ENCODE data around the gene NMUR2.

The NMUR2 gene

DNA sequence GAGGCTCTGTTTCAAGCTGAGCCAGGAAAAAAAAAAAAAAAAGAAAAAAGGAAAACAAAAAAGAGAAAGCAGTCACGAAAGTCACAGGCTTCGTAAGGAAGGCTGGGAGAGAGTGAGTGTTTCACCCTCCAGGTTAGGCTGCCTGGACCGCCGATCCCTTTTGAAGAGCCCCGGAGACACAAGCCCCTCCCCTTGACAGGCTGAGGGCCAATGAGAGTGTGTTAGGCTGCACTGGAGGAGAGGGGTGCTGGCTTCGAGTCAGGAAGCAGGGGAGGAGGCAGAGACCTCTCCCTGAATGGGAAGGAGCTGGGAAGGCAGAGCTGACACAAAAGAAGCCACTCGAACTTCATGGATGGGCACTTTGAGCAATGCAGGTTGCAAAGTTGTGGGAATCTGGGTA, at the start of gene NMUR2:
TSS of gene NMUR2 (minus strand) at position 135 of the 400 bp plus-strand sequence. CDS start 166 bp downstream, outside the sequence.
- DNase-seq = no peak

DNA sequence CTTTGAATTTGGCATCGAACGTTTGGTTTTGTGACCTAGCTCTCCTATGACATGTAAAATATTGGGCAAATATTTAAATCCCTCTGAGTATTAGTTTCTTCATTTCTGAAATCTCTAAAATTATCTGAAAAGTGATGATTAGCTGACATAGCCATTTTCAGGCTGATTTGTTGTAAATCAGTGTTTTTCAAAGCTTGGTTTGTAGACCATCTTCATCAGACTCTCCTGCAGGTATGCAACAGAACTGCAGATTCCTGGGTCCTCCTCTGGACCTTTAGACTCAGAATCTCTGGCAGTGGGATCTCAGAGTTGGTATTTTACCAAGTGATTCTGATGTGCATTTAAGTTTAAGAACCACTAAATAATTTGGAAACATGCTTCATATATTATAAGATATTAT, 38.9 kb upstream of the NMUR2 start:
- DNase-seq = no peak

DNA sequence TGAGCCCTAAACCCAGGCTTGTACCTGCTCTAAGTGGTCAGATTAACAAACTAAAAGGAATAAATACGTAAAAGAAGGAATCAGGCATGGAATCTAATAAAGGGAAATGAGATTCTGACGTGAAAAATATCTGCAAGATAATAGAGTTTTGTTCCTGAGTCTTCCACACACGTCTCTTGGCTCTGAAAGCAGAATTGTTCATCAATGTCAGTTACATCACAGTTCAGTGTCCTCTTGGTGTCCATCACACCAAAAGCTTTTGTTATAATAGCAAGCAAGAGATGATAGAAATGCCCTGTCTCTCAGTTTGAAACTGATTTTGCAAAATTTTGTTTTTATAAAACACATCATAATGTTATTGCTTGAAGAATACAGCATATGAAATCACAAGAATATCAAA, 34.7 kb upstream of the NMUR2 start:
- no peak for DNase-seq

GRCh38 chr5:152437866-152438265, 32.8 kb upstream of the NMUR2 start:
- DNase-seq = no peak

DNA sequence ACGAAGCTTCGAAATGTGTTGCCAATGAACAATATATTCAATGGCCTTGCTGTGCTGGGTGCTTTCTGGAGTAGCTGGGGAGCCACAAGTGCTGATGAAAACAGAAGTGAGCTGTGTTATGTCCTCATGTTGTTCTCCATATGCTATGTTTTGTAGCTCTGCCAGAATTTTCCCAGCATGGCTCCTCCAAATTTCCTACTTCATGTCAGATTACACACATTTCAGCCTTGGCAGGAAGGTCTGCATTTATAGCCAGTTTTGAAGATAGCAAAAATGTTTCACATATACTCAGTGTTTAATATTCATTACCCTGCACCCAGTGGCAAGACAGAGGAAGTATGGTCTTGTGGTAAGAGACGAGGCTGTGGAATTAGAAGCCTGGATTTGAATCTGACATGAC, 22.6 kb upstream of the NMUR2 start:
- no peak for DNase-seq

DNA sequence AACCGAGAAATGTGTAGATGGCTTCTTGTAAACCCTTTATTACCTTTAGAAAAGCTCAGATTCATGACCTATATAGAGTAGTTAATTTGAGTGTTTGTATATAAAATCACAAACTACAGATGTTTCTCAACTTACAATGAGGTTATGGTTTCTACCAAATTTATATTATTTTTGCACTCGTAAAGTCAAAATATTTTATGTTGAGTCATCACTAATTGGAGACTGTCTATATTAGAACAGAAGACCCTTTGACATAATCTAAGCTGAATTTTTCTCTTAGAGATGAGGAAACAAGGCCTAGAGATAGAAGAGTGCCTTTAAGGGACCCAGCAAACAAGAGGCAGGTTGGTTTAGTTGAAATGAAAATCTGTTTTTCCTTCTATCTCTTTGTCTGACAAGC, 20.0 kb upstream of the NMUR2 start:
- DNase-seq = no peak

- DNase-seq = no peak
Observed at GRCh38 chr5:152424501-152424900, 19.4 kb upstream of the NMUR2 start.

DNA sequence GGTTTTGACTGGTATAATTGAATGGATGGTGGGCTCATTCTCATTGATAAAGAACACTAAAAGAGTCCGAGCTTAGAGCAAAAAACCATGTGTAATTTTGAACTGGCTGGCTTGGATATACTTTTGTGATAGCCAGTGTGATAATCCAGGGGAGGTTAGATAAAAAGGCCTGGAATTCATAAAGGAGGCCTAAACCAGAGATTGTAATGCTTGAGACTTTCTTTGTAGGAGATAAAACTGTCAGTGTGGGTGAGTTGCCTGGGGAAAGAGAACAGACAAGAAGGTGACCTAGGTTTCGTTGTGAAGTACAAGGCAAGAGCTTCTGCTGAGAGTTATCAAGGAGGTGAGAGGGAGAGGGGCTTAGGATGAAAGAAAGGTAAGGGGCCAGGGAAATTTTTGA, 17.0 kb upstream of the NMUR2 start:
- DNase-seq = no peak

- DNase-seq = no peak
Observed at GRCh38 chr5:152412129-152412528, 7.0 kb upstream of the NMUR2 start.

DNA sequence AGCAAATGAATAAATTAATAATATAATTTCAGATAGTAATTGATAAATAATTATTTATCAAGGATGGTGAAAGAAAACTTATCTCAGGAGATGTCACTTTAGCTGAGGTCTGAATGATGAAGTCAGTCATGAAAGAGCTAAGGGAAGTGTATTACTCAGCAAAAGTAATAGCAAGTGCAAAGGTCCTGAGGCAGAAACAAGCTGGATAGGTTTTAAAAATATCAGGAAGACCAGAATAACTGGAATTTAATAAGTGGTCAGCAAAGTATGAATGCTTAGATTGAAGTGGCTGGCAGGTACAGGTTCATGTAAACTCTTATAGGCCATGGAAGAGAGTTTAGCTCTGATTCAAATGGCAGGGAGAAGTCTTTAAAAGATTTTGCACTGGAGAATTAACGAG, 1.0 kb upstream of the NMUR2 start:
- DNase-seq = no peak

GRCh38 chr5:152404494-152404893, 585 bp downstream of the NMUR2 start:
- no peak for DNase-seq

- DNase-seq = no peak
Observed at GRCh38 chr5:152403046-152403445, 2.0 kb downstream of the NMUR2 start.

DNA sequence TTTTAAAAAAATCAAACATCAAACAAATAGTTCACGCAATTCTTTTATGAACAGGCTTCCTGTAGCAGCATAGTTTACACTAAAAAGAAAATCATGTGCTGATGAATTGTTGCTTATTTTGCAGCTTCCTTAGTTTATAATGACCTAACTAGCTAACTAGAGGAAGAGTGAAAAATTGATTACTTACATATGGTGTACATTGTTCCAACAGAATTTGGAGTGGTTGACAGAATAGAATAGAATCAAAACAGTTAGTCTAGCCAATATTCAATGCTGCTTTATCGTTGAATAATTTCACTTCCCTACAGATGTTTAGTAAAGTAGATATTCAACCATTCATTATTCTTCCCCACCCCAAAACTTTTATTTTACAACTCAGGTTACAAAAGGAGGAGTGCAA, 4.2 kb downstream of the NMUR2 start:
- no peak for DNase-seq

DNA sequence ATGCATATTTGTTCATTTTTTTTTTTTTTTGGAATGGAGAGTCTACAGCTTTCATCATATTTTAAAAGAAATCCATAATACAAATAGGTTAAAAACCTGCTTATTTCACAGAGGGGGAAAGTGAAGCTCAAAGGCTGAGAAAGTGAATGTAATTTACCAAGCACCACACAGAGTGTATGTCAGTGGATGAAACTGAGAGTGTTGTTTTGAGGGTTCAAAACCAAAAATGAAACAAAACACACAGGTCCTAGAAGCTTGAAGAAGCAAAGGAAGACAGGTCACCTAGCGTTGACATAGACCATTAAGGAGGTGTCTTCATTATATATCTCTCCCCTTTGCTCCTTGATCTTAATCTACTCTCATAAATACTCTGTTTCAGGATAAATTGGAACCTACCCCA, 7.5 kb downstream of the NMUR2 start:
- DNase-seq = no peak

GRCh38 chr5:152393441-152393840, 11.6 kb downstream of the NMUR2 start:
- no peak for DNase-seq

GRCh38 chr5:152389208-152389849, 15.8 kb downstream of the NMUR2 start:
- no peak for DNase-seq

DNA sequence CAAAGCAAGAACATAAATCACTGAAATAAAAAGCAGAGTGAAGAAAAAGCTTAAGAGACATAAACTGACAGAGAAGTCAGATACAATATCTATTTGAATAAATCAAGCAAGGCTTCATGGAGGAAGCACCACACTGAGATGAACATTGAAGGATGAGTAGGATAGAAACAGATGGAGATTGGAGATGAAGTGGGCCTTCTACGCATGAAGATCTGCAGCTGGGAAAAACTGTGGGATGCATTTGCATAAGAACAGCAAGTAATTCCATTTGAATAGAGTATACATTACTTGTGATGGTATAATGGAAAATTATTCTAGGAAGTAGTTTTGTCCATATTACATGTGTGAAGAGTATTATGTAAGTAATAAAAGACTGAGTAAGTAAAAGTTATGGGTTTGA, 16.5 kb downstream of the NMUR2 start:
- no peak for DNase-seq

GRCh38 chr5:152380415-152381123, 24.5 kb downstream of the NMUR2 start:
- no peak for DNase-seq

DNA sequence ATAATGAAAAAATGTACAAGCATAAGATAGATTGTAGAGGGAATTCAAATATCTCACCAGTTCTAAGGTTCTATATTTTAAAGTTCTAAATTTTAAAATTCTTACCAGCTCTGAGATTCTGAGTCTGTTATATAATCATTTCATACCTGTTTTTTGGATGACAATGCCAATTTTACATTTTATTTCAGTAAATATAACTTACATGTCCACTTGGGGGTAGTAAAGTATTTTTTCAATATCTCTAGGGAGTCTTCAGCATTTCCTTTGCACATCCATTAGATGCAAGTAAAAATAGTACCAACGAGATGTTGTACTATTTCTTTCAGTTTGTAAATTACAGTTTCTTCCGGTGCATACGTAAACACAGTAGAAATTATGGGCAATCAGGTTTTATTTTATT, 25.7 kb downstream of the NMUR2 start:
- DNase-seq = no peak

DNA sequence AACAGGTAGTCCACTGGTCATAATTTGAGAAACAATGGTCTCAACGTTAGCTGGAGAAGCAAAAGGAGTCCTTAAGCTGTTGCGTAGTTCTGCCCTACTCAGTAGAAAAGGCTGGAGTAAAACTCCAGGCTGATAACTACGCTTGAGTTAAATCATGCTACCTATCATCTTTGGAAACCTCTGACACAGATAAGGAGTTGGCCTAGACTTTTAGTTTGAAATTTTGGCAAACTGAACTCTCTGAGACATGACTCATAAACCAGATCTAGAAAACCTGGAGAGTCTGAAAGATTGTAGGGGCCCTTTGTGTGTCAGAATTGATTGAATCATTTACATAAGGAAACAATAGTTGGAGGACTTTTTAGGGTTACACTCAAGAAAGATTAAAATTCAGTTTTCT, 26.3 kb downstream of the NMUR2 start:
- no peak for DNase-seq

GRCh38 chr5:152376886-152377285, 28.2 kb downstream of the NMUR2 start:
- DNase-seq = no peak

- no peak for DNase-seq
Observed at GRCh38 chr5:152374711-152375275, 30.3 kb downstream of the NMUR2 start.

DNA sequence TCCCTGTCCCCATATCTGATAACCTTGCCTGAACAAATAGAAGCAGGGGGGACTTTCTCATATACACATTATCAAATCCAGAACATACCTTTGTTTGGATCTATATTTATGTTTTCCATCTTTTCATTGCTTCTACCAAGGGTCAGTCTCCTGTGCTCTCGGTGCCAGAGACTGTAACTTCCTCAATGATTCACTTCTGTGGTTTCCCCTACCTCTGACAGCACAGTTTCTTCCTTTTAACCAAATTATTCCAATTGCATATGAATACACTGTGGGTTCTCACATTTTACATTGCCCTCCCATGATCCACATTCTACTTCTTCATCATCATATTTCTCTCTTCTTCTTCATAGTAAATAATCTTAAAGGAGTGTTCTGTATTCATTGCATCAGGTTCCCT, 32.2 kb downstream of the NMUR2 start:
- peak; percentile 17 for DNase-seq

DNA sequence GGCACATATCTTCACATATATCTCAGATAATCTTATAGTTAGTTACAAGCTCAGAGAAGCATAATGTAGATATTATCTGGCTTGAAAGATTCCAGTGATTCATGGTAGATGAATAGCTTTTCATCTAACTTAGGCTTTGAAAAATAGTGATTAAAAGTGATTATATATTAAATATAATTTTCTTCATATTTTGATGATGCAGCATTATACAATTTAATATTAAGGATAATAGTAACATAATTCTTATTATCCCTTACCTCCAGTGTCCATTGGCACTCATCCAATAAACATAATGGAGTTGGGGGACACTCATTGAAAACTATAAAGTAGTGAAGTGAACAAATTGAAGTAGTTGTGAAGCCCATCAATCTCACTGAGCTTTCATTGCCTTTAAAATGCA, 35.8 kb downstream of the NMUR2 start:
- DNase-seq = no peak

DNA sequence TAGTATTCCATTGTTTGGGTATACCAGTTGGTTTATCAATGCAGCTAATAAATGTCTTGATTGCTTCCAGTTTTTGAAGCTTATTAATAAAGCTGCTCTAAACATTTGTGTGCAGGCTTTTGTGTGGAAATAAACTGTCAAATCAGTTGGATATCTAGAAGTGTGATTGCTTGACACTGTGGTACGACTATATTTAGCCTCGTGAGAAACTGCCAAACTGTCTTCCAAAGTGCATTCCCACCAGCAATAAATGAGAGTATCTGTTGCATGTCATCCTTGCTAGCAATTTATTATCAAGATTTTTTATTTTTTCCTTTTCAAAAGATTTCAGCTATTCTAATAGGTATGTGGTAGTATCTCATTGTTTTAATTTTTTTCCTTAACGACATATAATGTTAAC, 37.5 kb downstream of the NMUR2 start:
- no peak for DNase-seq
